GM23338 (cell line): ENCODE data around the gene PTPRA. TPM values are rescaled to one million over a fixed set of nuclear protein-coding genes. Genes with fewer than 3 reads are reported as not detected.

Experiments
- ATAC-seq: fragments of 200-7000 bp; cut with Tn5 transposase; 3 replicates; pipeline ENCODE4 v1.9.1; 2020
- DNase-seq: peaks from one replicate; pipeline ENCODE4 v3.0.0-alpha.2; 2015; ENCODE audit warnings: low spot score
- H2AFZ ChIP-seq: fragments of 200-600 bp; sonication (generic); 2 replicates; pipeline ENCODE4 v1.8.0; 2016; ENCODE audit warnings: antibody characterized with exemption, mild to moderate bottlenecking, moderate library complexity
- H3F3A ChIP-seq: fragments of 200-600 bp; sonication (generic); replicated peaks from 2 replicates; pipeline ENCODE4 v1.8.0; 2017; ENCODE audit warnings: antibody characterized with exemption, mixed run types, low read depth
- H3K27ac ChIP-seq: fragments of 200-600 bp; sonication (generic); 2 replicates; pipeline ENCODE4 v1.6.1; 2016; ENCODE audit warnings: low read depth
- H3K27me3 ChIP-seq: fragments of 200-600 bp; sonication (generic); 2 replicates; pipeline ENCODE4 v1.8.0; 2016; ENCODE audit warnings: mild to moderate bottlenecking, mixed run types, moderate library complexity; ENCODE audit not compliant: insufficient read depth
- H3K36me3 ChIP-seq: fragments of 200-600 bp; sonication (generic); 2 replicates; pipeline ENCODE4 v1.8.0; 2016; ENCODE audit warnings: mild to moderate bottlenecking; ENCODE audit not compliant: insufficient read depth
- H3K4me1 ChIP-seq: fragments of 200-600 bp; sonication (generic); 2 replicates; pipeline ENCODE4 v1.8.0; 2016; ENCODE audit warnings: mild to moderate bottlenecking, moderate library complexity; ENCODE audit not compliant: insufficient read depth
- H3K4me2 ChIP-seq: fragments of 200-600 bp; sonication (generic); 2 replicates; pipeline ENCODE4 v1.7.1; 2017; ENCODE audit warnings: mixed run types
- H3K4me3 ChIP-seq: fragments of 200-600 bp; sonication (generic); 2 replicates; pipeline ENCODE4 v1.6.1; 2016; ENCODE audit warnings: mixed run types
- H3K79me2 ChIP-seq: fragments of 200-600 bp; sonication (generic); replicated peaks from 2 replicates; pipeline ENCODE4 v1.8.0; 2017; ENCODE audit warnings: mild to moderate bottlenecking; ENCODE audit not compliant: insufficient read depth
- H3K9me2 ChIP-seq: fragments of 200-600 bp; sonication (generic); 2 replicates; pipeline ENCODE4 v1.8.0; 2017; ENCODE audit not compliant: insufficient read depth
- H4K20me1 ChIP-seq: fragments of 200-600 bp; sonication (generic); replicated peaks from 2 replicates; pipeline ENCODE4 v1.8.0; 2017; ENCODE audit warnings: mild to moderate bottlenecking; ENCODE audit not compliant: insufficient read depth
- H3K27ac Mint-ChIP-seq: 2 replicates; pipeline ENCODE4 v1.8.0; 2020; ENCODE audit warnings: inconsistent platforms, mild to moderate bottlenecking, moderate library complexity, mixed read lengths
- H3K27me3 Mint-ChIP-seq: 3 replicates; pipeline ENCODE4 v1.8.0; 2022; ENCODE audit warnings: low read depth, mild to moderate bottlenecking, moderate library complexity, mixed read lengths, inconsistent platforms; ENCODE audit not compliant: insufficient read depth, poor library complexity
- H3K36me3 Mint-ChIP-seq: 3 replicates; pipeline ENCODE4 v1.8.0; 2021; ENCODE audit warnings: low read depth, mild to moderate bottlenecking, inconsistent platforms, moderate library complexity, mixed read lengths
- H3K4me1 Mint-ChIP-seq: 3 replicates; pipeline ENCODE4 v1.8.0; 2020; ENCODE audit warnings: mild to moderate bottlenecking, inconsistent platforms, mixed read lengths
- H3K4me3 Mint-ChIP-seq: 3 replicates; pipeline ENCODE4 v1.8.0; 2021; ENCODE audit warnings: moderate library complexity, mild to moderate bottlenecking, inconsistent platforms, mixed read lengths
- H3K9me3 Mint-ChIP-seq: 3 replicates; pipeline ENCODE4 v1.8.0; 2020; ENCODE audit warnings: moderate library complexity, mild to moderate bottlenecking, inconsistent platforms, mixed read lengths
- CREB1 ChIP-seq: fragments of 250-450 bp; sonication (Bioruptor Pico); IDR thresholded peaks from 2 replicates; pipeline ENCODE4 v1.5.0; 2020; ENCODE audit warnings: low read depth, mild to moderate bottlenecking, moderate library complexity
- ETS1 ChIP-seq: IDR thresholded peaks from 2 replicates; pipeline ENCODE4 v1.6.1; 2016; ENCODE audit warnings: antibody characterized with exemption
- EZH2 ChIP-seq: fragments of 200-600 bp; sonication (generic); IDR thresholded peaks from one replicate; pipeline ENCODE4 v1.8.0; 2017; ENCODE audit warnings: antibody characterized with exemption, mild to moderate bottlenecking, low read depth; ENCODE audit not compliant: unreplicated experiment
- NANOG ChIP-seq: IDR thresholded peaks from 2 replicates; pipeline ENCODE4 v1.6.1; 2016; ENCODE audit warnings: antibody characterized with exemption, borderline replicate concordance
- POLR2AphosphoS5 ChIP-seq: IDR thresholded peaks from 2 replicates; pipeline ENCODE4 v1.6.1; 2016; ENCODE audit warnings: antibody characterized with exemption, low read depth
- ZNF114 ChIP-seq: fragments of 250-450 bp; sonication (Bioruptor Pico); IDR thresholded peaks from 2 replicates; pipeline ENCODE4 v1.5.0; 2020; ENCODE audit warnings: mild to moderate bottlenecking, moderate library complexity
- ZNF462 ChIP-seq: fragments of 250-450 bp; sonication (Bioruptor Pico); IDR thresholded peaks from 2 replicates; pipeline ENCODE4 v1.5.0; 2020; ENCODE audit warnings: mild to moderate bottlenecking, moderate library complexity
- polyA plus RNA-seq: library from polyadenylated mRNA; unstranded; fragments of >200 nt; fragmentation: Nextera tagmentation; extraction: Ambion mirVana; gene quantifications from 2 replicates; pipeline ENCODE4 v1.2.1, GENCODE V29; 2016
- total RNA-seq: library from RNA; depleted of rRNA; stranded (reverse); fragments of >200 nt; shearing (Covaris generic); gene quantifications from 2 replicates; pipeline ENCODE4 v1.2.3, GENCODE V29; 2014

The PTPRA gene
- total and polyA plus RNA-seq, 2 experiments from 2014 or later, result 37.8 to 39.3 TPM

- TF ChIP-seq ZNF462 (CRISPR knock-in tag) (no peak), CREB1 (CRISPR knock-in tag) (no peak), NANOG (no peak)
These were observed 75.7 kb downstream of the PTPRA start (continued) for GRCh38 chr20:2948968-2949367.

- H3K27me3 Mint-ChIP-seq, result peaks cover 2% of the 10 kb centered on the region
- Histone ChIP-seq H3K36me3 (no peaks in the 10 kb centered on the region), H3K4me3 (no peak overlapping the region), H3K79me2 (no peaks in the 10 kb centered on the region), H4K20me1 (peaks cover 4% of the 10 kb centered on the region; the same call in 1 of the 2 replicates), H2AFZ (no peak overlapping the region), H3K9me2 (no peaks in the 10 kb centered on the region), H3K4me1 (peaks cover 7% of the 10 kb centered on the region; the same call in 1 of the 2 replicates), H3K4me2 (no peak overlapping the region), H3K27ac (no peak overlapping the region), H3K27me3 (no peaks in the 10 kb centered on the region), H3F3A (no peaks in the 10 kb centered on the region)
- H3K4me3 Mint-ChIP-seq, result no peak overlapping the region
- peaks cover 4% of the 10 kb centered on the region; the same call in 2 of the 3 replicates for H3K4me1 Mint-ChIP-seq
- H3K27ac Mint-ChIP-seq, result no peak overlapping the region
- DNase-seq (no peak), ATAC-seq (no peak)
- H3K9me3 Mint-ChIP-seq, result no peaks in the 10 kb centered on the region
- peaks cover 10% of the 10 kb centered on the region for H3K36me3 Mint-ChIP-seq
- TF ChIP-seq EZH2 (no peak), ETS1 (no peak), POLR2AphosphoS5 (no peak), ZNF114 (CRISPR knock-in tag) (no peak), ZNF462 (CRISPR knock-in tag) (no peak)
These were observed 79.5 kb downstream of the PTPRA start for GRCh38 chr20:2952766-2953165.
